ENCODE results near the gene MYO3A. TPM values are rescaled to one million over a fixed set of nuclear protein-coding genes. Genes with fewer than 3 reads are reported as not detected.

MYO3A gene
- total RNA-seq = under 1 TPM in 1 of 4 donors, not detected in 3; 0.06 TPM

GRCh38 chr10:25933653-25934608 lies at the start of gene MYO3A:
Gene MYO3A, plus strand, starts transcription at chr10:25934229. Its CDS starts 17,882 bp downstream, at chr10:25952111.
- no peaks in the 10 kb centered on the region for H3K36me3 ChIP-seq
- H3K9me3 ChIP-seq = no peaks in the 10 kb centered on the region
- WGBS = 20% methylated on average over 18 of the region's 73 CpGs
- no peak for TF ChIP-seq CTCF (IDR thresholded peaks at IDR 0.05)
- TF ChIP-seq POLR2AphosphoS5 (IDR thresholded peaks at IDR 0.05) = no peak
- no peak for TF ChIP-seq POLR2A (IDR thresholded peaks at IDR 0.05; ENCODE audit: low read depth)
- intact Hi-C loops (cut with DNase I) = no loop called here
- peak within 1 kb of the TSS; percentile 30 to 50 (median 36) for H3K4me3 ChIP-seq
- peaks cover 0 to 54% (median 13%) of the 10 kb centered on the region in 4 donors for H3K27me3 ChIP-seq
- no peak for DNase-seq (ENCODE audit: extremely low spot score)
- H3K27ac ChIP-seq (replicated peaks in 1 of 4) = no peak within 1 kb of the TSS
- peaks cover 4 to 16% (median 14%) of the 10 kb centered on the region in 4 donors for H3K4me1 ChIP-seq

- Histone ChIP-seq H3K4me3 (no peak overlapping the region), H3K4me1 (no peaks in the 10 kb centered on the region), H3K27ac (replicated peaks in 1 of 4) (no peak overlapping the region), H3K9me3 (peaks cover 0 to 11% (median 6%) of the 10 kb centered on the region in 4 donors), H3K36me3 (no peaks in the 10 kb centered on the region), H3K27me3 (no peaks in the 10 kb centered on the region)
- no peak for TF ChIP-seq POLR2A (IDR thresholded peaks at IDR 0.05; ENCODE audit: low read depth)
- no peak for TF ChIP-seq POLR2AphosphoS5 (IDR thresholded peaks at IDR 0.05)
- TF ChIP-seq EP300 (IDR thresholded peaks at IDR 0.05) = no peak
- TF ChIP-seq CTCF (IDR thresholded peaks at IDR 0.05) = no peak
- no peak for DNase-seq (ENCODE audit: extremely low spot score)
- intact Hi-C loops (cut with DNase I) = no loop called here
- 85% methylated on average over 5 of the region's 5 CpGs for WGBS
Measured at GRCh38 chr10:25888627-25889026, 45.4 kb upstream of the MYO3A start.

- Histone ChIP-seq H3K4me3 (no peak overlapping the region), H3K4me1 (no peaks in the 10 kb centered on the region), H3K9me3 (peaks cover 0 to 11% (median 6%) of the 10 kb centered on the region in 4 donors), H3K27ac (replicated peaks in 1 of 4) (no peak overlapping the region), H3K36me3 (no peaks in the 10 kb centered on the region), H3K27me3 (no peaks in the 10 kb centered on the region)
- WGBS = 85% methylated on average over 2 of the region's 2 CpGs
- no peak for TF ChIP-seq POLR2AphosphoS5 (IDR thresholded peaks at IDR 0.05)
- TF ChIP-seq EP300 (IDR thresholded peaks at IDR 0.05) = no peak
- TF ChIP-seq CTCF (IDR thresholded peaks at IDR 0.05) = no peak
- TF ChIP-seq POLR2A (IDR thresholded peaks at IDR 0.05; ENCODE audit: low read depth) = no peak
- no peak for DNase-seq (ENCODE audit: extremely low spot score)
- intact Hi-C loops (cut with DNase I) = no loop called here
Measured at GRCh38 chr10:25890995-25891394, 43.0 kb upstream of the MYO3A start.

- no peaks in the 10 kb centered on the region for H3K36me3 ChIP-seq
- intact Hi-C loops (cut with DNase I) = no loop called here
- H3K4me1 ChIP-seq = no peaks in the 10 kb centered on the region
- no peak overlapping the region for H3K4me3 ChIP-seq
- WGBS = 86% methylated on average over 5 of the region's 5 CpGs
- TF ChIP-seq CTCF (IDR thresholded peaks at IDR 0.05) (no peak), POLR2A (IDR thresholded peaks at IDR 0.05; ENCODE audit: low read depth) (no peak), EP300 (IDR thresholded peaks at IDR 0.05) (no peak), POLR2AphosphoS5 (IDR thresholded peaks at IDR 0.05) (no peak)
- peaks cover 0 to 11% (median 6%) of the 10 kb centered on the region in 4 donors for H3K9me3 ChIP-seq
- no peaks in the 10 kb centered on the region for H3K27me3 ChIP-seq
- H3K27ac ChIP-seq (replicated peaks in 1 of 4) = no peak overlapping the region
- no peak for DNase-seq (ENCODE audit: extremely low spot score)
Measured at GRCh38 chr10:25895856-25896255, 38.2 kb upstream of the MYO3A start.

Data from esophagus muscularis mucosa (tissue), 4 donors.